D721Med (cell line): Measurements from ENCODE around the gene CXXC5.

ENCODE experiments used
- DNase-seq: peaks from one replicate; pipeline ENCODE4 v3.0.0; 2011; ENCODE audit warnings: low spot score; ENCODE audit not compliant: insufficient read length
- FAIRE-seq: peaks from 2 replicates; lab custom pipeline; 2011; peaks lifted over from hg19 to GRCh38; lab: Jason Lieb, UNC
- TF ChIP-seq, protein P1 (sequence below): IDR thresholded peaks from 2 replicates; pipeline ENCODE4 v1.5.1; 2012; ENCODE audit warnings: mild to moderate bottlenecking, control low read depth; ENCODE audit not compliant: insufficient read depth; ENCODE audit errors: missing control alignments

The CXXC5 gene

DNA sequence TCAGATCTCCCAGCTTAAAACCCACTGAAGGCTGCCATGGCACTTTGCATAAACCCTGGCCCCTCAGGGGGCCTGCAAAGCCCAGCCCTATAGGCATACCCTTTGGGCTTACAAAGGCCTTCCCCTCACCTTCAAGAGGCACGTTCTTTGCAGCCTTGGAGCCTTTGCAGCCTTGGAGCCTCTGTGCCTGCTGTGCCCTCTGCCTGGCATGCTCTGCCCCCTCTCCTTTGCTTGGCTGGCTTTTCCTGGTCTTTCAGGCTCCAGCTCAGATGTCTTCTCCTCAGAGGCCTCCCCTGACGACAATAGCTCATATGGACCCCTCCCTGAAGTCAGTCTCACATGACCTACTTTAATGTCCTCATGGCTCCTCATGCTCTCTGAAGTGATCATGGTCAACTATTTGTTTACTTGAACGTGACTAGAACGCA is 60.3 kb downstream of the CXXC5 start:
- TF ChIP-seq, protein P1, sequence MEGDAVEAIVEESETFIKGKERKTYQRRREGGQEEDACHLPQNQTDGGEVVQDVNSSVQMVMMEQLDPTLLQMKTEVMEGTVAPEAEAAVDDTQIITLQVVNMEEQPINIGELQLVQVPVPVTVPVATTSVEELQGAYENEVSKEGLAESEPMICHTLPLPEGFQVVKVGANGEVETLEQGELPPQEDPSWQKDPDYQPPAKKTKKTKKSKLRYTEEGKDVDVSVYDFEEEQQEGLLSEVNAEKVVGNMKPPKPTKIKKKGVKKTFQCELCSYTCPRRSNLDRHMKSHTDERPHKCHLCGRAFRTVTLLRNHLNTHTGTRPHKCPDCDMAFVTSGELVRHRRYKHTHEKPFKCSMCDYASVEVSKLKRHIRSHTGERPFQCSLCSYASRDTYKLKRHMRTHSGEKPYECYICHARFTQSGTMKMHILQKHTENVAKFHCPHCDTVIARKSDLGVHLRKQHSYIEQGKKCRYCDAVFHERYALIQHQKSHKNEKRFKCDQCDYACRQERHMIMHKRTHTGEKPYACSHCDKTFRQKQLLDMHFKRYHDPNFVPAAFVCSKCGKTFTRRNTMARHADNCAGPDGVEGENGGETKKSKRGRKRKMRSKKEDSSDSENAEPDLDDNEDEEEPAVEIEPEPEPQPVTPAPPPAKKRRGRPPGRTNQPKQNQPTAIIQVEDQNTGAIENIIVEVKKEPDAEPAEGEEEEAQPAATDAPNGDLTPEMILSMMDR = no peak
- DNase-seq (no peak), FAIRE-seq (no peak)

DNA sequence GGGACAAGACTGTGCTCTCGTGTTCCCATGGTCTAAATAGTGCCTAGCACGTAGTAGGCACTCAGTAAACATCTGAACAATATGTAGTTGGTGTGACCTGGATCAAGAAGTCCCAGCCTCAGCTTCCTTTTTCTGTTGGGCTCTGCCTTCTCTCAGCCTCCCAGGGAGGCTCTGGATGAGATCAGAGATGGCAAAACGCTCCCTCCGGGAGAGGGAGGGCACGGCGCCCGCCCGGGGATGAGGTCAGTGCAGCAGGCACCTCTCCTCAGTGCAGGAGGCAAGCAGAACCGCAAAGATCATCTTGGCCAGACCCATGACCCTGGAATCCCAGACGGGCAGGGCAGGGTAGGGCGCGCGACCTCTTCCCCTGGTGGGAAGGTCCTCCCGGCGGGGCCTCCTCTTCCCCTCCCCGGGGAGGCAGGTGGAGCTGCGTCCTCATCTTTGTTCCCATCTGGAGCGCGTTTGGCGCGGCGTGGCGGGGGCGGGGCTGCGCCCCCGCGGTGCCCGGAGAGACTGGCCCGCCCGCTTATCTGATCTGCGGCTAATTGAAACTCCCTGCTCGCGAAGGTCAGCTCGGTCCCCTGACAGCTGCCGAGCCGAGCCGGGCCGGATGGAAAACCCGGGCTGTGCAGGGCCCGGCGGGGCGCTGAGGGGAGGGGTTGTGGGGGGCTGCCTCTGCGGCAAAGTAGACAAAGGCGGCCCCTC is 60.9 kb downstream of the CXXC5 start:
- DNase-seq (no peak), FAIRE-seq (no peak)

DNA sequence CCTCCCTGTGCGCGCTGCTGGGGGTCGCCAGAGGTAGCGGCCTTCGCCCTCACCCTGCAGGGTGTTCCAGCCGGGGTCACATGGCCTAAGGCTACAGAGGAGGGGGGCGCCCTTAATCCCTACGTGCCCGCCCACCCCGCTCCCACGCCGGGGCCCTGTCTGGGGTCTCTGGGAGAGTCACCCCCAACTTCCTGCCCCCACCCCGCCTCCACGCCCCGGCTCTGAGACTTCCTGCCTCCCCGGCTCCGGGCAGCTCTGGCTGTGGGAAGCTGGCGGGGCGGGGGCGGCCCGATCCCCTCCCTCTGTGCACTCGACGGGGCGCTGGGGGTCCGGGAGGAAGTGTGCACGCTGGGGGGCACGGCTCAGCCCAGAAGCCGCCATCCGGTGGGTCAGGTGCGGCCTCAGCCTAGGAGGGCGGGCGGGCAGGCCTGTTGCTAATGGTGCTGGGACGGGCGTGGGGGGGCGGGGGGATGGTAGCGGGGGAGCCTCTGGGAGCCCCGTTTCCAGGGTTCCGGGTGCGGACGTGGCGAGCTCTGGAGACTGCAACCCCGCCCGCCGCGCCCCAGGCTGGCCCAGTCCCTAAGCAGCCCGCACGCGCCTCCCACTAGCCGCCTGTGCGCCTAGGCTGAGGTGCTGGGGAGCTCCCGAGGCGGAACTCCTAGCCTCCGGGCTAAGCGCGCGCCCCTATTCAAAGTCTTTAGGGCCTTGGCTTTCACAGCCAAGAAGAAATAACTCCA is 61.6 kb downstream of the CXXC5 start:
- DNase-seq = no peak
- FAIRE-seq = no peak
- TF ChIP-seq, protein P1 = no peak

More for the DNA sequence above, 60.9 kb downstream of the CXXC5 start:
- TF ChIP-seq, protein P1 = no peak

DNA sequence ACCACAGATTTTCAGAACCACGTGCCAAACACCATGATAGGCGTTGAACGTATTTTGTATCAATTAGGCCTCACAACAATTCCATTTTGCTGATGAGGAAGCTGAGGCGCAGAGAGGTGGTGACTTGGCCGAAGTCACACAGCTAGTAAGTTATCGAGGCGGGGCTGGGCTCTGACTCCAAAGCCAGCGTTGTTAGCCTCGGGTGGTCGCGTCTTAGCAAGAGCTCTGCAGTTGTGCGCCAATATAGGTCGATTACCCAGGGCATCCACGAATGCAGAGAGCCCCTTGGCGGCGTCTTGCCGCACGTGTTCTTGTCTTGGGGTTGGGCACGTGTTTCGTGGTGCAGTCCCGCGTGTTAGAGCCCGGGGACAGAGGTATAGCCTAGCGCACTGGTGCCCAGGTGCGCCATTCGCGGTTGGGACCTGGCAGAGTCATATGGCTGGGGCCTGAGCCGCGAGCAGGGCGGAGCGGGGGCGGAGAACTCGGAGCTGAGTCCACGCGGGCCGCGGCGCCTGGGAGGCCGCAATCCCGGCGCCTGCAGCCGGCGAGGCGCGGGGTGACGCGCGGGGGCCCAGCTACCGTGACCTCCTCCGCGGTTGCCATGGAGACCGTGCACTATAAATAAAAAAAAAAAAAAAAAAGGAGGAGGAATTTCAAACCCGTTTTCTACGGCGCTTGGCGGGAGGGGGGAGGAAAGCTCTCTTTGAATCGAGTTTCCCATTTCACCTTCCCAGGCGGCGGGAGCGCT is 62.3 kb downstream of the CXXC5 start:
- DNase-seq (no peak), FAIRE-seq (no peak)
- TF ChIP-seq, protein P1 = no peak

DNA sequence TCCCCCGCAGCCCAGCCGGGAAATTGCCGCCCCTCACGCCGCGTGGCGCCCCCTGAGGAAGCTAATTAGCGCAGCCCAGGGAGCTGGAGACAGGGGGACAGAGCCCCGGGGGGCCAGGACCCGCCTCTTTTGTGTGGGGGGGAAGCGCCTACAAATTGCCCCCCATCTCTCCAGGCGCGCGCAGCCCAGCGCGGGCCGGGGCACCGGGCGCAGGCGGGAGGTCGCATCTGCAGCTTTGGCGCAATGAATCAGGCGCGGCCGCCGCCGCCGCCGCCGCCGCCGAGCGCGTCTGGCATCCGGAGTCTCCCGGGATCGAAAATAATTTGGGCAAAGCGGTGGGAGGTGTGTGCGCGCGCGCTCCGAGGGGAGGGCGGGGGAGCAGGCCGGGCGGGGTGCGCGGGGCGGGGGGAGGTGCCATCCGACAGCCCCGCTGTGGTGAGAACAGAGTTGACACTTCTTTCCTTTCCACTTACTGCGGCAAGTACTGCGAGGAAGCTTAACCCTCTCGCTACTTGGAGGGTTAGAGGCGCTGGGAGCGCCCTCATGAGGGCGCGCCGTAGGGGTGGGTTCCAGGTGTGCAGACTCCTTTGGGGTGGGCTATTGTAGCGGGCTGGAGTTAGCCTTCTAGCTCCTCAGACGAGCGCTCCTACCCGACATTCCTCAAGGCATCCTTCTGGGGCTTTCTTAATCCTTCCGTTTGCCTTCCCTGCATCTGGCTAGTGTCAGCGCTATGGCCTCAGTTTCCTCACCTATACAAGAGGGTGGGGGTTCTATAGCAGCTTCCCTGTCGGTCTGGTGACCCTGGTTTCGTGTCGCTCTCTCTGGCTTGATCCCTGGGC is 63.1 kb downstream of the CXXC5 start:
- FAIRE-seq = no peak

DNA sequence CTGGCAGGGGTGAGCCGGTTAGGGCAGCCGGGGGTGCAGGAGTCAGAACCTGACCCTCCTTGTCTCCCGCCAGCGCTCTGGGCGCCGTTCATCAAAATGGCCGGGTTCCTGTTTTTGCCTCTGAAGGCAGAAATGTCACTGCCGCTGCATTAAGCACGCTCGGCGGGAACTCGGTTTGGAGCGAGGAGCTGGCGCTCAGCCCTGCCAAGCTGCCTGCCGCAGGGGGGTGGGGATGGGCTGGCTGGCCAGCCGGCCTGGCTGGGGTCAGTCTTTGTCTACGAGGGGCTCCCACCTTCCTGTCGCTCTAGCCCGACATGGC is 63.7 kb downstream of the CXXC5 start:
- DNase-seq = no peak
- no peak for FAIRE-seq
- TF ChIP-seq, protein P1 = no peak

More for the DNA sequence above, 63.1 kb downstream of the CXXC5 start:
- TF ChIP-seq, protein P1 = peak; percentile 21
- no peak for DNase-seq
